Measurements from ENCODE around the gene FOXR1.

Gene FOXR1

GRCh38 chr11:119028346-119029068 lies 56.9 kb downstream of the FOXR1 start:
- DNase-seq: no peak

DNA sequence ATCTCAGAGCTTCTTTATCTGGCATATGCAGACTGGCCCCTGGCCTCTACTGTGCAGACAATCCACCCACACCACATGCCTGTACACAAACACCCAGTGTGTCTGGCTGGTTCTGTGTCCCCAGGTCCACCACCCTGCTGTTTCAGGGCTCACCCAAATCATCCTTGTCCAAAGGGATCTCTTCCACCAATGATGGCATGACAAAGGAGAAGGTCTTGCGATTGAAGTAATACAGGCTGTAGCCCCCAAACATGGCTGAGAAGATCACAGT lies 57.4 kb downstream of the FOXR1 start:
- DNase-seq: no peak

DNA sequence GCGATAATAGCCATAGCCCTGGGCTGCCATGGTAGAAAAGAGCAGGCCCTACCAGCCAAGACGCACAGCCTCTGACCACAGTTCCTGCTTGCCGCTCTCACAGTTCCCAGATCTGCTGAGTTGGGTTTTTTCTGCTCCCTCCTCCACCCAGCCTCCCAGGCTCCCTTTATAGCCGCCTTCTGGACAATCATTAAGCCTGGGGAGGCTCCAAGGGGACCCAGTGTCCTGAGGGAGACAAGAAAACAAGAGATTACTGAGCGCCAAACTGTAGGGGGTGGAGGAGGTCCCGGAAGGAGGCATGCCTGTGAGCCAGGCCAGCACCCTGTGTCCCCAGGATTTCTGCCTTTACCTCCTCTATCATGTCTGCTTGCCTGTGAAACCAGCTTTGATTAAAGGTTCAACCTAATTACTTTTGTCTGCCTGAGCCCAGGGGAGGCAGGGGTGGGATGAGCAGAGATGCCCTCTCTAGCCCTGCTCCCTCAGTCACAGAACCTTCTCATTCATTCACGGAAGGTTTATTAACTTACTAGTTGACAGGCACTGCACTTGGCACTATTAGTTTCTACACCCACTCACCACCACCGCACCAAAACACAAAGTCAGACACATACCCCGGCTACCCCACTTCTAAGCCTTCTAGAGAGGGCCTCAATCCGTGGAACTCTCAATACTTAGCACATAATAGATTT lies 57.9 kb downstream of the FOXR1 start:
- peak; percentile 37 for DNase-seq

- DNase-seq: peak; percentile 16
Measured at GRCh38 chr11:119030029-119030328, 58.4 kb downstream of the FOXR1 start.

GRCh38 chr11:119030329-119031047 lies 58.9 kb downstream of the FOXR1 start, which contains the start of gene SLC37A4:
SLC37A4 (minus strand) TSS chr11:119030877.
- DNase-seq: peak; percentile 99
